IMR-90 (cell line): ENCODE measurements around the gene ATF6B. TPM values are rescaled to one million over a fixed set of nuclear protein-coding genes. Genes with fewer than 3 reads are reported as not detected.

Experiments
- ATAC-seq: fragments of 200-7000 bp; cut with Tn5 transposase; 2 replicates; pipeline ENCODE4 v1.9.1; 2020; ENCODE audit warnings: low read depth, mild to moderate bottlenecking, moderate library complexity
- BruUV-seq: library from RNA; stranded (reverse); fragments of 400-500 nt; replicated peaks from 2 replicates; lab custom pipeline; 2021; lab: Mats Ljungman, UMichigan
- CTCF ChIA-PET: fragments of 300-600 bp; formaldehyde crosslinking; extraction: SDS; loops from one replicate; lab custom pipeline; 2021; ENCODE audit warnings: antibody characterized with exemption; lab: Yijun Ruan, JAX
- POLR2A ChIA-PET: fragments of 300-600 bp; sonication (Branson Sonifier 250); formaldehyde crosslinking; loops from one replicate; lab custom pipeline; 2022; ENCODE audit warnings: antibody characterized with exemption; ENCODE audit not compliant: unreplicated experiment; lab: Charles Lee
- DNase-seq: peaks from one replicate; pipeline ENCODE4 v3.0.0; 2013
- H2AFZ ChIP-seq: replicated peaks from 2 replicates; pipeline ENCODE3; 2013; ENCODE audit warnings: low read length, mild to moderate bottlenecking; ENCODE audit not compliant: poor library complexity
- H2AK5ac ChIP-seq: 2 replicates; pipeline ENCODE4 v1.6.1; 2013; ENCODE audit warnings: low read depth, low read length, inconsistent platforms
- H2AK9ac ChIP-seq: replicated peaks from 2 replicates; pipeline ENCODE3; 2013; ENCODE audit warnings: mild to moderate bottlenecking, low read depth, low read length, moderate library complexity; ENCODE audit not compliant: poor library complexity
- H2BK120ac ChIP-seq: 2 replicates; pipeline ENCODE4 v1.6.1; 2013; ENCODE audit warnings: low read depth, low read length, inconsistent platforms
- H2BK15ac ChIP-seq: 3 replicates; pipeline ENCODE4 v1.6.1; 2013; ENCODE audit warnings: low read depth, low read length, inconsistent platforms
- H2BK20ac ChIP-seq: 2 replicates; pipeline ENCODE4 v1.6.1; 2013; ENCODE audit warnings: low read depth, mild to moderate bottlenecking, inconsistent platforms, low read length, moderate library complexity
- H2BK5ac ChIP-seq: 2 replicates; pipeline ENCODE4 v1.6.1; 2013; ENCODE audit warnings: mild to moderate bottlenecking, low read depth, low read length, inconsistent platforms; ENCODE audit not compliant: poor library complexity, severe bottlenecking
- H3K14ac ChIP-seq: replicated peaks from 2 replicates; pipeline ENCODE4 v1.6.1; 2013; ENCODE audit warnings: low read depth, low read length, inconsistent platforms
- H3K18ac ChIP-seq: 2 replicates; pipeline ENCODE4 v1.6.1; 2013; ENCODE audit warnings: low read depth, low read length, control low read depth
- H3K23ac ChIP-seq: 2 replicates; pipeline ENCODE4 v1.6.1; 2013; ENCODE audit warnings: low read depth, low read length, inconsistent platforms
- H3K27ac ChIP-seq: 2 replicates; pipeline ENCODE4 v1.5.1; 2013; ENCODE audit warnings: mild to moderate bottlenecking, control low read depth, low read length; ENCODE audit not compliant: insufficient read depth
- H3K27me3 ChIP-seq: 2 replicates; pipeline ENCODE4 v1.6.1; 2013; ENCODE audit warnings: low read length; ENCODE audit not compliant: control insufficient read depth, insufficient read depth
- H3K36me3 ChIP-seq: 2 replicates; pipeline ENCODE4 v1.6.1; 2013; ENCODE audit warnings: low read length, mixed read lengths; ENCODE audit not compliant: control insufficient read depth, insufficient read depth
- H3K4ac ChIP-seq: 2 replicates; pipeline ENCODE4 v1.6.1; 2013; ENCODE audit warnings: low read depth, low read length, inconsistent platforms
- H3K4me1 ChIP-seq: 2 replicates; pipeline ENCODE4 v1.6.1; 2013; ENCODE audit warnings: low read length, mixed read lengths; ENCODE audit not compliant: control insufficient read depth, insufficient read depth
- H3K4me2 ChIP-seq: 2 replicates; pipeline ENCODE4 v1.6.1; 2013; ENCODE audit warnings: low read depth, mild to moderate bottlenecking, control low read depth, low read length, moderate library complexity
- H3K4me3 ChIP-seq: 2 replicates; pipeline ENCODE4 v1.5.1; 2013; ENCODE audit warnings: low read depth, mild to moderate bottlenecking, control low read depth, low read length, moderate library complexity; ENCODE audit not compliant: insufficient read depth
- H3K56ac ChIP-seq: 2 replicates; pipeline ENCODE4 v1.6.1; 2013; ENCODE audit warnings: low read length, inconsistent platforms; ENCODE audit not compliant: insufficient read depth; ENCODE audit errors: extremely low read depth
- H3K79me1 ChIP-seq, 2 experiments: 2 replicates each; pipeline ENCODE4 v1.6.1; 2013; ENCODE audit warnings: low read length in 2 of 2, inconsistent platforms in 1 of 2, low read depth in 1 of 2
- H3K9ac ChIP-seq: 2 replicates; pipeline ENCODE4 v1.6.1; 2013; ENCODE audit warnings: low read depth, low read length, control low read depth
- H3K9me1 ChIP-seq: 2 replicates; pipeline ENCODE4 v1.6.1; 2013; ENCODE audit warnings: low read length, inconsistent platforms; ENCODE audit not compliant: insufficient read depth
- H3K9me3 ChIP-seq: 2 replicates; pipeline ENCODE4 v1.6.1; 2013; ENCODE audit warnings: low read length; ENCODE audit not compliant: control insufficient read depth, insufficient read depth
- H4K20me1 ChIP-seq: 2 replicates; pipeline ENCODE4 v1.6.1; 2013; ENCODE audit warnings: low read length, inconsistent platforms; ENCODE audit not compliant: insufficient read depth
- H4K5ac ChIP-seq: 2 replicates; pipeline ENCODE4 v1.6.1; 2013; ENCODE audit warnings: mild to moderate bottlenecking, low read depth, low read length, control low read depth
- H4K8ac ChIP-seq, 2 experiments: 2 replicates each; pipeline ENCODE4 v1.6.1; 2013; ENCODE audit warnings: low read depth in 2 of 2, low read length in 2 of 2, control low read depth in 1 of 2, inconsistent platforms in 1 of 2
- H4K91ac ChIP-seq: 2 replicates; pipeline ENCODE4 v1.6.1; 2013; ENCODE audit warnings: low read depth, low read length, inconsistent platforms; ENCODE audit not compliant: insufficient read depth
- BHLHE40 ChIP-seq: fragments of 150-350 bp; IDR thresholded peaks from 2 replicates; pipeline ENCODE4 v1.6.1; 2016; ENCODE audit warnings: mild to moderate bottlenecking, low read depth, low read length
- CEBPB ChIP-seq: IDR thresholded peaks from 2 replicates; pipeline ENCODE4 v1.6.1; 2012; ENCODE audit warnings: low read depth, low read length, improper control_type of control experiment
- CHD1 ChIP-seq: IDR thresholded peaks from 2 replicates; pipeline ENCODE4 v1.6.1; 2012; ENCODE audit warnings: low read depth, low read length, improper control_type of control experiment
- MAFK ChIP-seq: IDR thresholded peaks from 2 replicates; pipeline ENCODE4 v1.6.1; 2012; ENCODE audit warnings: low read depth, low read length, improper control_type of control experiment
- MAZ ChIP-seq: IDR thresholded peaks from 2 replicates; pipeline ENCODE4 v1.6.1; 2012; ENCODE audit warnings: low read depth, mild to moderate bottlenecking, low read length, improper control_type of control experiment, moderate library complexity, borderline replicate concordance
- MXI1 ChIP-seq: IDR thresholded peaks from 2 replicates; pipeline ENCODE4 v1.6.1; 2012; ENCODE audit warnings: low read depth, mild to moderate bottlenecking, low read length, moderate library complexity, borderline replicate concordance
- NFE2L2 ChIP-seq: fragments of 150-350 bp; IDR thresholded peaks from 2 replicates; pipeline ENCODE4 v1.6.1; 2016; ENCODE audit warnings: low read depth, mild to moderate bottlenecking, low read length
- POLR2A ChIP-seq: IDR thresholded peaks from 2 replicates; pipeline ENCODE4 v1.6.1; 2012; ENCODE audit warnings: mild to moderate bottlenecking, low read depth, low read length
- RAD21 ChIP-seq: IDR thresholded peaks from 2 replicates; pipeline ENCODE4 v1.6.1; 2012; ENCODE audit warnings: low read length, improper control_type of control experiment
- RCOR1 ChIP-seq: IDR thresholded peaks from 2 replicates; pipeline ENCODE4 v1.6.1; 2012; ENCODE audit warnings: mild to moderate bottlenecking, low read length, improper control_type of control experiment; ENCODE audit not compliant: insufficient replicate concordance
- RFX5 ChIP-seq: IDR thresholded peaks from 2 replicates; pipeline ENCODE4 v1.8.0; 2012; ENCODE audit warnings: low read depth, mild to moderate bottlenecking, low read length, moderate library complexity
- SMC3 ChIP-seq: fragments of 150-350 bp; IDR thresholded peaks from 2 replicates; pipeline ENCODE4 v1.6.1; 2016; ENCODE audit warnings: low read depth, mild to moderate bottlenecking, antibody characterized with exemption, low read length, moderate library complexity
- USF2 ChIP-seq: fragments of 150-350 bp; IDR thresholded peaks from 2 replicates; pipeline ENCODE4 v1.6.1; 2017; ENCODE audit warnings: mild to moderate bottlenecking, antibody characterized with exemption, low read length, low read depth
- WGBS, 2 experiments: methylation state at CpG; one replicate each; pipeline versions ENCODE4 v1.1.5 to v1.1.7; 2013; ENCODE audit warnings: missing lambda C conversion rate in 2 of 2; ENCODE audit not compliant: insufficient read length in 1 of 2; ENCODE audit errors: extremely low coverage in 2 of 2; 5-methylcytosine and 5-hydroxymethylcytosine counted together
- dilution Hi-C: fragments of 300-500 bp; cut with HindIII; formaldehyde crosslinking; loops from one replicate; pipeline ENCODE4 v1.14.3; 2018; ENCODE audit warnings: low sequenced_read_pairs; ENCODE audit not compliant: unreplicated experiment
- in situ Hi-C: fragments of 300-500 bp; cut with MboI; formaldehyde crosslinking; loops from 3 replicates; pipeline ENCODE4 v1.14.3; 2019; ENCODE audit warnings: low sequenced_read_pairs, inconsistent platforms, mixed read lengths
- intact Hi-C: fragments of 100-400 bp; cut with micrococcal nuclease; formaldehyde crosslinking; loops from 2 replicates; pipeline ENCODE4 v1.10.0; 2022
- polyA plus RNA-seq, 3 experiments: library from polyadenylated mRNA; depleted of rRNA; stranded (reverse); fragments of >200 nt; gene quantifications; 2 replicates each; pipeline ENCODE4 v1.2.3, GENCODE V29; 2012; ENCODE audit warnings: low replicate concordance in 1 of 3
- total RNA-seq: library from RNA; depleted of rRNA; stranded (reverse); fragments of >200 nt; gene quantifications from 2 replicates; pipeline ENCODE4 v1.2.3, GENCODE V29; 2012
- TF ChIP-seq, protein P1 (sequence below): conservative IDR thresholded peaks from 2 replicates; pipeline ENCODE4 v1.5.1; 2012; ENCODE audit warnings: mild to moderate bottlenecking, low read depth, low read length, improper control_type of control experiment
- TF ChIP-seq, protein P2 (sequence below): fragments of 150-350 bp; IDR thresholded peaks from 2 replicates; pipeline ENCODE4 v1.6.1; 2016; ENCODE audit warnings: low read depth, mild to moderate bottlenecking, low read length, moderate library complexity, borderline replicate concordance

Gene ATF6B
- total and polyA plus RNA-seq, 2 of the 4 experiments (the other 2 are of a cell fraction): 7.9 to 69.6 TPM

GRCh38 chr6:32095338-32096086 lies 32.5 kb downstream of the ATF6B start:
- Histone ChIP-seq H3K27me3 (peaks cover 44% of the 10 kb centered on the region), H4K5ac (no peak overlapping the region; the same call in 1 of the 2 replicates), H2BK120ac (peak overlapping the region; percentile 79), H3K9me3 (no peaks in the 10 kb centered on the region; the same call in 1 of the 2 replicates), H3K14ac (no peak overlapping the region), H2BK15ac (peak overlapping the region; percentile 84; the same call in 2 of the 3 replicates), H4K20me1 (peaks cover 18% of the 10 kb centered on the region), H3K18ac (peak overlapping the region; percentile 77; the same call in 1 of the 2 replicates), H3K4me3 (no peak overlapping the region), H2AFZ (no peak overlapping the region), H4K8ac (no peak overlapping the region), H3K27ac (no peak overlapping the region), H3K9me1 (peaks cover 25% of the 10 kb centered on the region), H3K79me1 (no peaks in the 10 kb centered on the region), H3K4ac (peak overlapping the region; percentile 86), H3K4me1 (peaks cover 24% of the 10 kb centered on the region), H2BK5ac (no peak overlapping the region), H2BK20ac (no peak overlapping the region), H3K4me2 (no peak overlapping the region), H4K91ac (peak overlapping the region; percentile 19; the same call in 1 of the 2 replicates), H2AK9ac (no peak overlapping the region), H3K36me3 (no peaks in the 10 kb centered on the region), H2AK5ac (peak overlapping the region; percentile 65; the same call in 1 of the 2 replicates), H3K56ac (no peak overlapping the region), H3K9ac (no peak overlapping the region), H3K23ac (no peak overlapping the region)
- dilution Hi-C loops: no loop called here
- intact Hi-C loops: no loop called here
- 91% methylated on average over 23 of the region's 30 CpGs; no CpG with 5 or more reads in 1 of the 2 experiments for WGBS, 2 experiments
- in situ Hi-C loops: no loop called here
- DNase-seq (no peak), ATAC-seq (no peak)
- ChIA-PET POLR2A (no interaction called here), CTCF (no interaction called here)
- no TSS peak for BruUV-seq
- TF ChIP-seq MXI1 (no peak), RFX5 (no peak), MAFK (no peak), CEBPB (no peak), RAD21 (no peak), BHLHE40 (no peak), USF2 (no peak), POLR2A (no peak), SMC3 (no peak), RCOR1 (no peak), NFE2L2 (no peak), MAZ (no peak), CHD1 (no peak)
- TF ChIP-seq, protein P1, sequence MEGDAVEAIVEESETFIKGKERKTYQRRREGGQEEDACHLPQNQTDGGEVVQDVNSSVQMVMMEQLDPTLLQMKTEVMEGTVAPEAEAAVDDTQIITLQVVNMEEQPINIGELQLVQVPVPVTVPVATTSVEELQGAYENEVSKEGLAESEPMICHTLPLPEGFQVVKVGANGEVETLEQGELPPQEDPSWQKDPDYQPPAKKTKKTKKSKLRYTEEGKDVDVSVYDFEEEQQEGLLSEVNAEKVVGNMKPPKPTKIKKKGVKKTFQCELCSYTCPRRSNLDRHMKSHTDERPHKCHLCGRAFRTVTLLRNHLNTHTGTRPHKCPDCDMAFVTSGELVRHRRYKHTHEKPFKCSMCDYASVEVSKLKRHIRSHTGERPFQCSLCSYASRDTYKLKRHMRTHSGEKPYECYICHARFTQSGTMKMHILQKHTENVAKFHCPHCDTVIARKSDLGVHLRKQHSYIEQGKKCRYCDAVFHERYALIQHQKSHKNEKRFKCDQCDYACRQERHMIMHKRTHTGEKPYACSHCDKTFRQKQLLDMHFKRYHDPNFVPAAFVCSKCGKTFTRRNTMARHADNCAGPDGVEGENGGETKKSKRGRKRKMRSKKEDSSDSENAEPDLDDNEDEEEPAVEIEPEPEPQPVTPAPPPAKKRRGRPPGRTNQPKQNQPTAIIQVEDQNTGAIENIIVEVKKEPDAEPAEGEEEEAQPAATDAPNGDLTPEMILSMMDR: no peak
- TF ChIP-seq, protein P2, sequence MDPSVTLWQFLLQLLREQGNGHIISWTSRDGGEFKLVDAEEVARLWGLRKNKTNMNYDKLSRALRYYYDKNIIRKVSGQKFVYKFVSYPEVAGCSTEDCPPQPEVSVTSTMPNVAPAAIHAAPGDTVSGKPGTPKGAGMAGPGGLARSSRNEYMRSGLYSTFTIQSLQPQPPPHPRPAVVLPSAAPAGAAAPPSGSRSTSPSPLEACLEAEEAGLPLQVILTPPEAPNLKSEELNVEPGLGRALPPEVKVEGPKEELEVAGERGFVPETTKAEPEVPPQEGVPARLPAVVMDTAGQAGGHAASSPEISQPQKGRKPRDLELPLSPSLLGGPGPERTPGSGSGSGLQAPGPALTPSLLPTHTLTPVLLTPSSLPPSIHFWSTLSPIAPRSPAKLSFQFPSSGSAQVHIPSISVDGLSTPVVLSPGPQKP: no peak
